ENCODE measurements around the gene BBIP1. TPM values are rescaled to one million over a fixed set of nuclear protein-coding genes. Genes with fewer than 3 reads are reported as not detected.
A peak's percentile ranks its signal among the peaks of the same experiment; 100 is the strongest.
"Not testable (repeated sequence)": the region's sequence is repeated elsewhere in the genome, so short reads cannot be mapped to it uniquely, and the experiment has no call there.

BBIP1 gene
- total RNA-seq, 1 donor from 2014 or later = 23.6 TPM

DNA sequence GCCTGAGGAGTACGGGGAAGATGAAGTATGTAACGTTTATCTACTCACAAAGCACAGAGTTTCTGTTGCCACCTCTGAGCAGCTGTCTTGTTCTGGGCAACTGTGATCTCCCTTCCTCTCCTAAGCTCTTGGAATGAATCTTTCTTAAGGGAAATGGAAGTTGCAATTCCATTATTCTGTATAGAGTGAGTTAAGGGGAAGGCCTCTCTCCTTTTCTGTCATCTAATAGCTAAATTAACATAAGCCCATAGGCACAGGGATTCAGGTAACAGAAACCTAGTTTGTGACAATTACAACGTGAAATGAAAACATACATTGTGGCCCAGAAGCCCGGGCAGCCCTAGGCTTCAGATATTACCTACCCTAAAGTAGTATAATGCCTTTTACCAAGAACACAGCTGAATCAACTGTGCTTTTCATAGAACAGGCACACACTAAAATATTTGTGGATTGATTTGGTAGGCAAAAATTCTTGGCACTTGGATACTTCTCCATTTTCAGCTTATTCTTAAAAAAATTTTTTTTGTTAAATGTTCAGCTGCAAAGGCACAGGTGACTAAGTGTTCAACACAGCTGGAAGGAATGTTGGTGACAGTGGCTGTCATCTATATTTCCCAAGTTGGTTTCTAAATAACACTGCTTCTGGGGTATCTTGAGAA is 51.0 kb downstream of the BBIP1 start:
- Mint-ChIP-seq H3K27ac (ENCODE audit: unreplicated experiment) (peak overlapping the region; percentile 76), H3K4me3 (ENCODE audit: unreplicated experiment) (no peak overlapping the region), H3K27me3 (ENCODE audit: unreplicated experiment) (peaks cover 20% of the 10 kb centered on the region), H3K36me3 (ENCODE audit: low read depth, unreplicated experiment) (peaks cover 16% of the 10 kb centered on the region), H3K4me1 (ENCODE audit: unreplicated experiment) (peaks cover 47% of the 10 kb centered on the region), H3K9me3 (ENCODE audit: unreplicated experiment) (no peaks in the 10 kb centered on the region)
- no peak for DNase-seq (ENCODE audit: low spot score)
- TF ChIP-seq, protein P1, sequence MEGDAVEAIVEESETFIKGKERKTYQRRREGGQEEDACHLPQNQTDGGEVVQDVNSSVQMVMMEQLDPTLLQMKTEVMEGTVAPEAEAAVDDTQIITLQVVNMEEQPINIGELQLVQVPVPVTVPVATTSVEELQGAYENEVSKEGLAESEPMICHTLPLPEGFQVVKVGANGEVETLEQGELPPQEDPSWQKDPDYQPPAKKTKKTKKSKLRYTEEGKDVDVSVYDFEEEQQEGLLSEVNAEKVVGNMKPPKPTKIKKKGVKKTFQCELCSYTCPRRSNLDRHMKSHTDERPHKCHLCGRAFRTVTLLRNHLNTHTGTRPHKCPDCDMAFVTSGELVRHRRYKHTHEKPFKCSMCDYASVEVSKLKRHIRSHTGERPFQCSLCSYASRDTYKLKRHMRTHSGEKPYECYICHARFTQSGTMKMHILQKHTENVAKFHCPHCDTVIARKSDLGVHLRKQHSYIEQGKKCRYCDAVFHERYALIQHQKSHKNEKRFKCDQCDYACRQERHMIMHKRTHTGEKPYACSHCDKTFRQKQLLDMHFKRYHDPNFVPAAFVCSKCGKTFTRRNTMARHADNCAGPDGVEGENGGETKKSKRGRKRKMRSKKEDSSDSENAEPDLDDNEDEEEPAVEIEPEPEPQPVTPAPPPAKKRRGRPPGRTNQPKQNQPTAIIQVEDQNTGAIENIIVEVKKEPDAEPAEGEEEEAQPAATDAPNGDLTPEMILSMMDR (IDR thresholded peaks at IDR 0.05; ENCODE audit: unreplicated experiment) = no peak

DNA sequence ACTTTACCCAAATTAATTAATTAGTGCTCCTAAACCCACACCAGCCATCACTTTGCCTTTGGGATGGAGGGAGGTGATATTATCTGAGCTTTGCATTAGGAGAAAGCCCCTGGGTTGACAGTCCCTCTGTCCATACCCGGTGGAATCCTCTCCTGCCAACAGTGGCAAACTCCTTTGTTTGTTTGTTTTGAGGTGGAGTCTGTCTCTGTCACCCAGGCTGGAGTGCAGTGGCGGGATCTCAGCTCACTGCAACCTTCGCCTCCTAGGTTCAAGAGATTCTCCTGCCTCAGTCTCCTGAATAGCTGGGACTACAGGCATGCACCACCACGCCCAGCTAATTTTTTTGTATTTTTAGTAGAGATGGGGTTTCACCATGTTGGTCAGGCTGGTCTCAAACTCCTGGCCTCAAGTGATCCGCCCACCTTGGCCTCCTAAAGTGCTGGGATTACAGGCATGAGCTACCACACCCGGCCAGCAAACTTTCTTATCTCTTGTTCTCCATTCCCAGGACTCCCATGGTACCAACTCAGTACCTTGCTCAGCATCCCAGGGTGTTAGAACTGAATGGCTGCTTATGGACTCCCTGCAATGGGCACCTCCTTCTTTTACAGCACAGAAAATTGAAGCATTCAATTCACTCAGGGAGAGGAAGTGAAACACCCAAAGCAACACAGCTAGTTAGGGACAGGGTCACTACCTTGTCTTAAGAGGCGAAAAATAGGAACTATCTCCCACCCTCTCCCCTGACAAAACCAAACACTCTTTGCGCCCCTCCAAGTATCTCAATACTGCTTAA is 51.8 kb downstream of the BBIP1 start:
- Mint-ChIP-seq H3K36me3 (ENCODE audit: low read depth, unreplicated experiment) (peaks cover 16% of the 10 kb centered on the region), H3K27me3 (ENCODE audit: unreplicated experiment) (peaks cover 18% of the 10 kb centered on the region), H3K27ac (ENCODE audit: unreplicated experiment) (peak overlapping the region; percentile 76), H3K4me1 (ENCODE audit: unreplicated experiment) (peaks cover 44% of the 10 kb centered on the region)
- not testable (repeated sequence) for H3K9me3 Mint-ChIP-seq (ENCODE audit: unreplicated experiment); H3K4me3 Mint-ChIP-seq (ENCODE audit: unreplicated experiment); DNase-seq (ENCODE audit: low spot score)

DNA sequence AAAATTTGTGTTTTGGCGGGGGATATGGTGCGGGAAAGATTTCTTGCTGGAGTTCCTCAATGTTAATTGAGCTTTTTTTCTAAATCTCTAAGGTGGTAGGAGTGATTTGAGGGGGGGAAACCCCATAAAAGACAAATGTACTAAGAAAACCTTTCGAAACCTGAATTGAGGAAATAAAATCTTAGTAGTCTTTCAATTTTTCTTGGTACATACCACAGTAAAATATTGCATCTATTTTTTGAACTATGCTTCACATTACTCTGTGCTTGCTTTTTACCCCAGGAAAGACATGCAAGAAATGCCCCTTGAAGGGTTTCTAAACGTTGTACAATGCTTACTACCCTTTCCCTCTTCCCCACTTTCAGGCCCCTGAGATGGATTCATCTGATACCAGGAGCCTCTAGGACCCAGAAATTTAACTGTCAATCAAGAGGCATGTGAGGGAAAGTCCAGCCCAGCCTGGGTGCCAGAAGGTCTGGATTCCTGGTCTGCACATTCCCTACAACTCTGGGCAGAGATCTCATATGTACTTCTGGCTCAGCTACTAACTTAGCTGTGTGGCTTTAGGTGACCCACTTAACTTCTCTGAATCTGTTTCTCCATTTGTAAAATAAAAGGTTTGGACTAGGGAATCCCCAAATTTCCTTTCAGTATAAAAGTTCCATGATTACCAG is 53.0 kb downstream of the BBIP1 start:
- no peaks in the 10 kb centered on the region for H3K9me3 Mint-ChIP-seq (ENCODE audit: unreplicated experiment)
- H3K4me3 Mint-ChIP-seq (ENCODE audit: unreplicated experiment) = no peak overlapping the region
- peaks cover 11% of the 10 kb centered on the region for H3K27me3 Mint-ChIP-seq (ENCODE audit: unreplicated experiment)
- no peak overlapping the region for H3K27ac Mint-ChIP-seq (ENCODE audit: unreplicated experiment)
- no peak for DNase-seq (ENCODE audit: low spot score)
- TF ChIP-seq, protein P1 (IDR thresholded peaks at IDR 0.05; ENCODE audit: unreplicated experiment) = no peak
- peaks cover 40% of the 10 kb centered on the region for H3K4me1 Mint-ChIP-seq (ENCODE audit: unreplicated experiment)
- H3K36me3 Mint-ChIP-seq (ENCODE audit: low read depth, unreplicated experiment) = peaks cover 16% of the 10 kb centered on the region

DNA sequence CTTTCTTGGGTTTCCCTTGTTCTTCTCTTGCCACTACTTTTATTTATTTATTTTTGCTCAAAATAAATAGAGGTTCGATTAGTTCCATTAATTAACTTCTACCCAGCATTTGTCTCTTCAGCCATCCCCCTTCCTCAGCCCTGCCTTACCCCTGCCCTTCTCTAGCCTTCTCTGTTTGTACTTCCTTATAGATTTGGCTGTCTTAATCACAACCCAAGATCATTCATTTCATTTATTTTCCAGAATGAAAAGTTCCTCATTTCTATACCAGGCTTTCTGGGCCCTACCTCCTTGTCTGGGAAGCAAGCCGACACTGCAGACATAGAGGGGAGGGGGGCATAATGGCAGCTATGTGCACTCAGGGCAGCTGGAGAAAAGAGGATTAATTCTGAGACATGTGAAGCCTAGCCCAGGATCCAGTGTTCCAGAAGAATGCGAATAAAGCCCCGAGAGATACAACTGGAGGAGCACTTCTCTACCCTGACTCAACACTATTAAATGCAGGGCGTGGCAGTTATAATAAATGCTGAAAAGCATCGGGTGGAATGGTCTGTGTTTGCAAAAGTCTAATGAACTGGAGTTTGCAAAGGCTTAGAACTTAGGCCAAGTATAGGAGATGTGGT is 53.7 kb downstream of the BBIP1 start:
- Mint-ChIP-seq H3K4me1 (ENCODE audit: unreplicated experiment) (peaks cover 39% of the 10 kb centered on the region), H3K27ac (ENCODE audit: unreplicated experiment) (no peak overlapping the region), H3K4me3 (ENCODE audit: unreplicated experiment) (no peak overlapping the region), H3K9me3 (ENCODE audit: unreplicated experiment) (no peaks in the 10 kb centered on the region), H3K36me3 (ENCODE audit: low read depth, unreplicated experiment) (peaks cover 9% of the 10 kb centered on the region), H3K27me3 (ENCODE audit: unreplicated experiment) (peaks cover 5% of the 10 kb centered on the region)
- DNase-seq (ENCODE audit: low spot score) = no peak
- TF ChIP-seq, protein P1 (IDR thresholded peaks at IDR 0.05; ENCODE audit: unreplicated experiment) = no peak

DNA sequence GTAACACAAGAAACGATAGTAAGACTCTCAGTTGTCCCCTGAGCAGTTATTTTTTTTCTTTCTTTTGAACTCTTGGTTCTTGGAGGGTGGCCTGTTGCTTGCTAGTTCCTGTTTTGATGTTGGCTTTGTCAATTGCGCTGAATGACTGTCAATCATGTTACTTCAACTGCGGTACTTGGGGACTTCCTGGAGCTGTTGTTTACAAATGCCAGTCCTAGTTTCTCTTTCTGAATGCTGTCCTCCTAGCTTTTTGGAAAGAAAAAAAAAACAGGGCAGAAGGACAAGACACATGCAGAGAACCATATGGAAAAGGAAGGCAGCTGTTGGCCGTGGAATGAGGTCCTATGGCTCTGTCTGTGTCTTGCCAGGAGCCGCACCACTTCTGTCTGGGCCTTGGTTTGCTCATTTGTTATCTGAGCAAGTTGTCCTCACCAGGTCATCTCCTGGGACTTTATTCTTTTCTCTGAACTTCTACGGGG is 54.3 kb downstream of the BBIP1 start:
- DNase-seq (ENCODE audit: low spot score) = no peak
- no peak overlapping the region for H3K4me3 Mint-ChIP-seq (ENCODE audit: unreplicated experiment)
- H3K36me3 Mint-ChIP-seq (ENCODE audit: low read depth, unreplicated experiment) = peaks cover 4% of the 10 kb centered on the region
- TF ChIP-seq, protein P1 (IDR thresholded peaks at IDR 0.05; ENCODE audit: unreplicated experiment) = no peak
- H3K27me3 Mint-ChIP-seq (ENCODE audit: unreplicated experiment) = peaks cover 5% of the 10 kb centered on the region
- no peaks in the 10 kb centered on the region for H3K9me3 Mint-ChIP-seq (ENCODE audit: unreplicated experiment)
- peaks cover 33% of the 10 kb centered on the region for H3K4me1 Mint-ChIP-seq (ENCODE audit: unreplicated experiment)
- H3K27ac Mint-ChIP-seq (ENCODE audit: unreplicated experiment) = no peak overlapping the region

All from endothelial cell (in vitro differentiated cells).